ENCODE data around the gene HAND2.
A peak's percentile ranks its signal among the peaks of the same experiment; 100 is the strongest.

The HAND2 gene

GRCh38 chr4:173529477-173530325 is at the start of gene HAND2:
HAND2 (minus strand) TSS chr4:173530229; CDS start chr4:173529289, 940 bp downstream.
- DNase-seq (ENCODE audit: low spot score) = peak; percentile 92

GRCh38 chr4:173578956-173579355 is 48.9 kb upstream of the HAND2 start:
- no peak for DNase-seq (ENCODE audit: low spot score)

- no peak for DNase-seq (ENCODE audit: low spot score)
Measured at GRCh38 chr4:173577963-173578362, 47.9 kb upstream of the HAND2 start.

GRCh38 chr4:173575482-173576152 is 45.6 kb upstream of the HAND2 start:
- no peak for DNase-seq (ENCODE audit: low spot score)

GRCh38 chr4:173573725-173574124 is 43.7 kb upstream of the HAND2 start:
- DNase-seq (ENCODE audit: low spot score) = no peak

GRCh38 chr4:173573286-173573685 is 43.3 kb upstream of the HAND2 start:
- no peak for DNase-seq (ENCODE audit: low spot score)

- no peak for DNase-seq (ENCODE audit: low spot score)
Measured at GRCh38 chr4:173572493-173573129, 42.6 kb upstream of the HAND2 start.

GRCh38 chr4:173571620-173572019 is 41.6 kb upstream of the HAND2 start:
- DNase-seq (ENCODE audit: low spot score) = no peak

- DNase-seq (ENCODE audit: low spot score) = no peak
Measured at GRCh38 chr4:173565281-173565680, 35.3 kb upstream of the HAND2 start.

- DNase-seq (ENCODE audit: low spot score) = no peak
Measured at GRCh38 chr4:173564461-173564860, 34.4 kb upstream of the HAND2 start.

- no peak for DNase-seq (ENCODE audit: low spot score)
Measured at GRCh38 chr4:173560896-173561295, 30.9 kb upstream of the HAND2 start.

- DNase-seq (ENCODE audit: low spot score) = no peak
Measured at GRCh38 chr4:173556398-173557131, 26.5 kb upstream of the HAND2 start.

GRCh38 chr4:173547889-173548288 is 17.9 kb upstream of the HAND2 start:
- no peak for DNase-seq (ENCODE audit: low spot score)

GRCh38 chr4:173546776-173547175 is 16.7 kb upstream of the HAND2 start:
- no peak for DNase-seq (ENCODE audit: low spot score)

- no peak for DNase-seq (ENCODE audit: low spot score)
Measured at GRCh38 chr4:173545440-173545839, 15.4 kb upstream of the HAND2 start.

- no peak for DNase-seq (ENCODE audit: low spot score)
Measured at GRCh38 chr4:173543266-173543665, 13.2 kb upstream of the HAND2 start.

GRCh38 chr4:173539986-173540385 is 10.0 kb upstream of the HAND2 start:
- no peak for DNase-seq (ENCODE audit: low spot score)

GRCh38 chr4:173538909-173539445 is 8.9 kb upstream of the HAND2 start:
- DNase-seq (ENCODE audit: low spot score) = no peak

- peak; percentile 58 for DNase-seq (ENCODE audit: low spot score)
Measured at GRCh38 chr4:173538148-173538908, 8.3 kb upstream of the HAND2 start.

GRCh38 chr4:173537613-173538147 is 7.7 kb upstream of the HAND2 start:
- DNase-seq (ENCODE audit: low spot score) = no peak
